Parathyroid adenoma (tissue), 2 donors: ENCODE results near the gene PIK3C3.

ENCODE experiments used
- H2AFZ ChIP-seq: fragments of 300-600 bp; sonication (generic); one replicate; pipeline ENCODE4 v1.7.0; 2017; ENCODE audit warnings: antibody characterized with exemption, mild to moderate bottlenecking
- H3K27ac ChIP-seq: fragments of 300-600 bp; sonication (generic); one replicate; pipeline ENCODE4 v1.7.0; 2017
- H3K27me3 ChIP-seq: fragments of 300-600 bp; sonication (generic); one replicate; pipeline ENCODE4 v1.7.0; 2017; ENCODE audit warnings: low read length; ENCODE audit not compliant: control insufficient read depth, insufficient read depth
- H3K36me3 ChIP-seq: fragments of 300-600 bp; sonication (generic); one replicate; pipeline ENCODE4 v1.7.0; 2017; ENCODE audit warnings: low read length; ENCODE audit not compliant: control insufficient read depth, insufficient read depth
- H3K4me1 ChIP-seq: fragments of 300-600 bp; sonication (generic); one replicate; pipeline ENCODE4 v1.7.0; 2017; ENCODE audit warnings: control low read depth
- H3K4me2 ChIP-seq: fragments of 300-600 bp; sonication (generic); one replicate; pipeline ENCODE4 v1.7.0; 2017; ENCODE audit warnings: low read length
- H3K4me3 ChIP-seq: fragments of 300-600 bp; sonication (generic); one replicate; pipeline ENCODE4 v1.7.0; 2017; ENCODE audit warnings: low read depth, low read length
- H3K79me2 ChIP-seq: fragments of 300-600 bp; sonication (generic); one replicate; pipeline ENCODE4 v1.7.0; 2017; ENCODE audit warnings: control low read depth
- H3K9ac ChIP-seq: fragments of 300-600 bp; sonication (generic); one replicate; pipeline ENCODE4 v1.7.0; 2017; ENCODE audit warnings: mild to moderate bottlenecking
- H3K9me3 ChIP-seq: fragments of 300-600 bp; sonication (generic); one replicate; pipeline ENCODE4 v1.7.0; 2017; ENCODE audit warnings: low read length; ENCODE audit not compliant: control insufficient read depth
- TF ChIP-seq, protein P1 (sequence below): fragments of 300-600 bp; sonication (generic); IDR thresholded peaks from one replicate; pipeline ENCODE4 v1.7.0; 2017; ENCODE audit warnings: antibody characterized with exemption, mild to moderate bottlenecking
- donor health status: primary hyperparathyroidism.

PIK3C3 gene

DNA sequence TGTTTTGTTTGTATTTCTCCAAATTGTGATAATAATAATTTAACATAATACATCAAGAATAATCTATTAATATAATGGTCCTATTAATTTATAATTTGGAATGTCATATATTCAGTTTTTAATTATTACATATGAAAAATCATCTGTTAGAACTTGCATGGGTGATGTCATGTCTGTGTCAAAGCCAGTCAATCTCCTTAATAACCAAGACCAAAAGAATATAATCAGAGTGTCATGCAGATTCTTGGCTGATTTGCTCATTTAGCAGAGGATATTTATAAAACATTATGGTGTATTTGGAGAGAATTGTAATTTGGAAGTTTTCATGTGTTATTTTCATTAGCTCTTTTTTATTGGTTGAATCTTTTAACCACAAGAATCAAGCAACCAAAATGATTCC, 96.4 kb downstream of the PIK3C3 start:
- peaks cover 9% of the 10 kb centered on the region for H3K4me1 ChIP-seq
- no peak overlapping the region for H3K4me3 ChIP-seq
- H3K36me3 ChIP-seq: no peaks in the 10 kb centered on the region
- no peak overlapping the region for H3K4me2 ChIP-seq
- TF ChIP-seq, protein P1, sequence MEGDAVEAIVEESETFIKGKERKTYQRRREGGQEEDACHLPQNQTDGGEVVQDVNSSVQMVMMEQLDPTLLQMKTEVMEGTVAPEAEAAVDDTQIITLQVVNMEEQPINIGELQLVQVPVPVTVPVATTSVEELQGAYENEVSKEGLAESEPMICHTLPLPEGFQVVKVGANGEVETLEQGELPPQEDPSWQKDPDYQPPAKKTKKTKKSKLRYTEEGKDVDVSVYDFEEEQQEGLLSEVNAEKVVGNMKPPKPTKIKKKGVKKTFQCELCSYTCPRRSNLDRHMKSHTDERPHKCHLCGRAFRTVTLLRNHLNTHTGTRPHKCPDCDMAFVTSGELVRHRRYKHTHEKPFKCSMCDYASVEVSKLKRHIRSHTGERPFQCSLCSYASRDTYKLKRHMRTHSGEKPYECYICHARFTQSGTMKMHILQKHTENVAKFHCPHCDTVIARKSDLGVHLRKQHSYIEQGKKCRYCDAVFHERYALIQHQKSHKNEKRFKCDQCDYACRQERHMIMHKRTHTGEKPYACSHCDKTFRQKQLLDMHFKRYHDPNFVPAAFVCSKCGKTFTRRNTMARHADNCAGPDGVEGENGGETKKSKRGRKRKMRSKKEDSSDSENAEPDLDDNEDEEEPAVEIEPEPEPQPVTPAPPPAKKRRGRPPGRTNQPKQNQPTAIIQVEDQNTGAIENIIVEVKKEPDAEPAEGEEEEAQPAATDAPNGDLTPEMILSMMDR: no peak
- no peak overlapping the region for H3K9ac ChIP-seq
- H3K27ac ChIP-seq: no peak overlapping the region
- no peaks in the 10 kb centered on the region for H3K9me3 ChIP-seq
- H3K79me2 ChIP-seq: no peaks in the 10 kb centered on the region
- no peaks in the 10 kb centered on the region for H3K27me3 ChIP-seq
- H2AFZ ChIP-seq: no peak overlapping the region

DNA sequence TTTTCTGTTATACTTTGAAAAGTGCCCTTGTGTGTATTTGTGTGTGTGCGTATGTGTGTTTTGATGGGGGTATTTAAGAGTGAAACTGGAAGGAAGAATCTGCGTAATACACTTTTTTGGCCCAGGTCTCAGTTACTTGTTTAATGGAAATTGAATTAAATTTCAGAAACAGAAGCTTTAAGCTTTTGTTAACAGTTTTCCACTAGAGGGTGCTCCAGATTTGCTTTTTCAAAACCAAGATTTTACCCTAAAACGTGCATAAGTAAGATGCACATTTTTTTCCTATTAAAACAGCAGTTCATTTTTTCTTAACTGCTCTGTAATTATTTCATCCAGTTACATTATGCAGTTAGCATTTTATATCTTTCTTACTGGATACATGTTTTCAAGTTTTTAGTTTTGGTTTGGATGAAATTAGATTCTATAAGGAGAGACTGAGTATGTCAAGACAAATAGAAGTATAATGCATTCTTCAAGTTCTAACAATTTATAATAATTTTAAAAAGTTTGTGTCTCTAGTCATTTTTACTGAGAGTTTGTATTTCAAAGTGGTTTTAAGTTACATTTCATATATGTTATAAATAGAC, 97.2 kb downstream of the PIK3C3 start:
- no peak overlapping the region for H3K4me3 ChIP-seq
- no peak overlapping the region for H3K9ac ChIP-seq
- peak overlapping the region; percentile 56 for H3K27ac ChIP-seq
- H3K79me2 ChIP-seq: no peaks in the 10 kb centered on the region
- no peak overlapping the region for H3K4me2 ChIP-seq
- H2AFZ ChIP-seq: no peak overlapping the region
- no peaks in the 10 kb centered on the region for H3K36me3 ChIP-seq
- no peaks in the 10 kb centered on the region for H3K9me3 ChIP-seq
- H3K4me1 ChIP-seq: peaks cover 9% of the 10 kb centered on the region
- TF ChIP-seq, protein P1: peak; percentile 40
- no peaks in the 10 kb centered on the region for H3K27me3 ChIP-seq

DNA sequence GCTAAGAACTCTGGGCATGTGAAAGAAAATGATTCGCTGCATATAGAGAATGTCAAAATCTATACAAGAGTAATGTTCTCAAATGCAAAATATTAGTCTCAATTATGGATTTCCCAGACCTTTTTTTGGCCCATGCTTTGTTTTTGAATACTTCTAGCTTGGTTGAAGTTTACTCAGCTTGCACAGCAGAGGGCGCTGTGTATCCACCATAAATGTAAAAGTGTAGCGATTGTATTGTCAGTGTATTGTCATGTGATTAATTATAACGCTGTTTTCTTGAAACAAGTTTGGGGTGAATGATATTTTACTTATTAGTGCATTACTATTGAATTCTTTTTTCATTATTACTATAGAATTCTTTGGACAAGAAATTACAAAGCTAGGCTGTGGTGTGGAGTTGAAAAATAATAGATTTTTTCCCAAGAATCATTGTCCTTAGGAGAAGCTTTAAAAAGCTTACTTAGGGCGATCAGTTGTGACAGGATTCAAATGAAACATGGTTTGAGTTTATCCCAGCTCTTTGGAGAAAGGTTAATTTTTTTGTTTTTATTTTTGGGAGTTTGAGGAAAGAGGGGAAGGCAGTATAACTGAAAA, 98.3 kb downstream of the PIK3C3 start:
- no peaks in the 10 kb centered on the region for H3K27me3 ChIP-seq
- H2AFZ ChIP-seq: peak overlapping the region; percentile 13
- H3K9ac ChIP-seq: no peak overlapping the region
- no peaks in the 10 kb centered on the region for H3K9me3 ChIP-seq
- TF ChIP-seq, protein P1: peak; percentile 83
- H3K27ac ChIP-seq: peak overlapping the region; percentile 56
- peak overlapping the region; percentile 2 for H3K4me2 ChIP-seq
- H3K4me3 ChIP-seq: peak overlapping the region; percentile 4
- H3K4me1 ChIP-seq: peaks cover under 1% of the 10 kb centered on the region
- no peaks in the 10 kb centered on the region for H3K36me3 ChIP-seq
- no peaks in the 10 kb centered on the region for H3K79me2 ChIP-seq

DNA sequence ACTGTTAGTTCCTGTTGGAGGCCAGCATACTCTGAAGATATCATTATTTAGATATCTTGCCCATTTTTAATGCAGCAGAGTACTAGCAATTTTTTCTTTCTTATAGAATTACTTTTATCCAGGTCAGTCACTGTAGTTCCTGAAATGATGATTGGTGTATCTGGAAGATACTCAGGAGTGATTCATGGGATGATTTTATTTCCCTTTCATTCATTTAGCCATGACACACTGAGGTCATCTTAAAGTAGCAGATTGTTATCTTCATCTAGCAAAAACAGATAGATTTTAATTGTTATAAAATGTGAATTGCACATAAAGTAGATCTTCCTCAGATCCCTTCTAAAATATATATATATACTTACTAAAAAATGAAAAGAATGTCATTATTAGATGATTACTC, 109.1 kb downstream of the PIK3C3 start:
- H3K9me3 ChIP-seq: no peaks in the 10 kb centered on the region
- no peaks in the 10 kb centered on the region for H3K79me2 ChIP-seq
- no peak overlapping the region for H3K4me2 ChIP-seq
- no peaks in the 10 kb centered on the region for H3K36me3 ChIP-seq
- H3K4me3 ChIP-seq: no peak overlapping the region
- TF ChIP-seq, protein P1: no peak
- no peaks in the 10 kb centered on the region for H3K27me3 ChIP-seq
- no peak overlapping the region for H3K9ac ChIP-seq
- H3K4me1 ChIP-seq: no peaks in the 10 kb centered on the region
- H2AFZ ChIP-seq: no peak overlapping the region
- no peak overlapping the region for H3K27ac ChIP-seq

DNA sequence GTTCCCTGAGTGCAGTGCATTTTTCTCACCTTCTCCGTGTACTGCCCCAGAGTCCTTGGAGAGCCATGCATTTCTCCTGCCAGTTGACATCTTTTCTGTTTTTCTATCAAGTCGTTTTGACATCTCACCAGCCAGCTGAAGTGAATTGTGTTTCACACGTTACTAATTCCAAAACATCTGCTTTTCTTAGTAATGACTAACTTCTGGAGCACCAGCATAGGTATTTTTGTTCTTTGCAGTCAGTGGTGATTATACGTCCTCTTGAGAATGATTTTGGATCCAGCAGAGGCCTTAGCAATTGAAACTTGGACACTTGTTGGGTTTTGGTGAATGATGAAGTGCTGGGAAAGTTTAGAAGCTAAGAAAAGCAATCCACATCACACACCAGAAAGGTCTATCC, 112.5 kb downstream of the PIK3C3 start:
- no peaks in the 10 kb centered on the region for H3K9me3 ChIP-seq
- H3K4me2 ChIP-seq: no peak overlapping the region
- H3K27me3 ChIP-seq: no peaks in the 10 kb centered on the region
- no peaks in the 10 kb centered on the region for H3K79me2 ChIP-seq
- no peak overlapping the region for H3K9ac ChIP-seq
- no peaks in the 10 kb centered on the region for H3K36me3 ChIP-seq
- H3K4me1 ChIP-seq: no peaks in the 10 kb centered on the region
- H2AFZ ChIP-seq: no peak overlapping the region
- H3K4me3 ChIP-seq: no peak overlapping the region
- TF ChIP-seq, protein P1: no peak
- no peak overlapping the region for H3K27ac ChIP-seq
